ENCODE data around the gene TREH.

DNA sequence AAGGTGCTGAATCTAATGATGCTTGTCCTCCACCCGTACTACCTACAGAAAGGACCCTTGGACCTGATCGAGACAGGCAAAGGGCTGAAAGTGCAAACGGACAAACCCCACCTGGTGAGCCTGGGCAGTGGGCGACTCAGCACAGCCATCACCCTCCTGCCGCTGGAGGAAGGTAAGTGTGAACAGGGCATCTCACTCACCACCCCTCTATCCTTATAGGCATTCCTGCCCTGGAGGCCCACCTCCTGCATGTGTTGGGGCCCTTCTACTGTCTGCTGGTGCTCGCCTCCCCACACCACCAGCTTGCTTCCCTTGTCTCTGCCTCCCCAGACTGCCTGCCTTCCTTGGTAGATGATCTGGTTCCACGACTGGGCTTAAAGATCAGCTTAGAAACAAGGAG, 64.9 kb downstream of the TREH start:
- TF ChIP-seq EZH2 (IDR thresholded peaks at IDR 0.05) (no peak), FOXP2 (optimal IDR thresholded peaks at IDR 0.05; ENCODE audit: control extremely low read depth, extremely low read length, insufficient read depth) (no peak)

Data from SK-N-MC (cell line).